GM21529 (cell line): ENCODE data around the gene SLC66A2.

Experiments
- ATAC-seq: cut with Tn5 transposase; IDR thresholded peaks from one replicate; pipeline ENCODE4 v1.9.1; 2021; ENCODE audit not compliant: unreplicated experiment

SLC66A2 gene

DNA sequence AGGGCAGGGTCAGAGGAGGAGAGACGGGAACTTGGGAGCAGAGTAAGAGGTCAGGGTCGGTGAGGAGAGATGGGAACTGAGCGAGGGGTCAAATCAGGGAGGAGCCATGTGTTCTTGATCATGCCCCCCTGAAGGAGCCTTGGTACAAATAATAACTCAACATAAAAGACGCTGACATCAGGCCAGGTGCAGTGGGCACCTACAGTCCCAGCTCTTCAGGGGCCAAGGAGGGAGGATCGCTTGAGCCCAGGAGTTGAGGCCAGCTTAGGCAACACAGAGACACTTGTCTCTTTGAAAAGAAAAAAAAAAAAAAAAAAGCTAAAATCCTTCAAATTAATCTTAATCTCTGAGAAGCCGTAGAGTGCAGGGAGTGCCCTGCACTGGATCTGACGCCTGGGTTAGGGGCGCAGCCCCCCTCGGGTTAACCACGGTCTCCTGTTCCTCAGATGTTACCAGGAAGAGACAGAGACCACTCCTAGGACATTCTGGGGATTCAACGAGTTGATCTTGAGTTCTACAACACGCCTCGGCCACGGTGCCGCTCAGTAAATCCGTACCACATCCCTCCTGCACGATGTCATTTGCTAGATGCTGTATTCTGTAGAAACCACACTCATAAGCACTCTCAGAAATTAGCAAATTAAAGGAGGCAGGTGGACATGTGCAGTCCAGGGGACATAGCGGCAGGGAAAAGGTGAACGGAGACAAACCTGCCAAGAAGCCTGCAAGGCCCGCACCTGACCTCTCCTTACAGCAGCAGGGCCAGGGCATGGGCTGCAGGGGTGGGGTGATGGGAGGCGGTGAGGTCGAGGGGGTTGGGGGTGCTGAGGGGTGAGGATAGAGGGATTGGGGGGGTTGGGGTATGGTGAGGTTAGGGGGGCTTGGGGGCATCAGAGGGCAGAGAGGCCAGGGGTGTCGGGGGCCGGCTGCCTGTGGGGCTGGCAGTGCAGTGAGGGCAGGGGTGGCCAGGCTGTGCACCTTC lies 29.2 kb downstream of the SLC66A2 start:
- no peak for ATAC-seq

DNA sequence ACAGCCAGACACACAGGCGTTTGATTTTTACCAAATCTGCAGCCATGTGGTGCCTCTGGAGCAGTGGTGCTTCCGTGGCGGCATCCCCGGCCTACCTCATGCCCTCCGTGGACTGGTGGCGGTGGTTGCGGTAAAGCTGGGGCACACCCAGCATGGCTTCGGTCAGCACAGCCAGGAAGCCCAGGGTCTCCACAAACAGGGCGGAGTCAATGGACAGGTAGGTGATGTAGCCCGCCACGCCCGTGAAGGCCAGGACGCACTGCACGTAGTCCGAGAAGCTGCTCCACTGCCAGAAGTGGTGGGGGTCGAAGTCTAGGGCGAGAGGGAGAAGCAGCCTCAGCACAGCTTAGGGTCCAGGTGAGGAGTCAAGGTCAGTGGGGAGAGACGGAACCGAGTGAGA lies 32.4 kb downstream of the SLC66A2 start:
- ATAC-seq, result no peak

DNA sequence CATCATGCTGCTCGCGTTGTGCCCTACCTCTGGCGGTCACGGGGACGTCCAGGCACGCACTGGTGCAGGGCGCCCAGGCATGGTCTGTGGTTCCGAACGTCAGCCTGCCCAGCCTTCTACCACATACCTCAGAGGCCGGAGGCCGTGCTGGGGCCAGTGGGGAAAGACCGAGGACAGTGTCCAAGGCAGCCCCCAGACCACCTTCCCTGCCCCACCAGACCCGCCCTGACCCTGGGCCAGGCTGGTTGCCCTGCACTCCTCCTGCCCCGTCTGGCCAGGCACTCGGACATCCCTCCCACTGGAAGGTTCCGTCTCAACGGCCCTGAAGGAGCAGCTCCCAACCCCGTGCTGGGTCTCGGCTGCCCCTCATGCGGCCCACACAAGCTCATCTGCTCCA lies 32.8 kb downstream of the SLC66A2 start:
- ATAC-seq, result no peak

DNA sequence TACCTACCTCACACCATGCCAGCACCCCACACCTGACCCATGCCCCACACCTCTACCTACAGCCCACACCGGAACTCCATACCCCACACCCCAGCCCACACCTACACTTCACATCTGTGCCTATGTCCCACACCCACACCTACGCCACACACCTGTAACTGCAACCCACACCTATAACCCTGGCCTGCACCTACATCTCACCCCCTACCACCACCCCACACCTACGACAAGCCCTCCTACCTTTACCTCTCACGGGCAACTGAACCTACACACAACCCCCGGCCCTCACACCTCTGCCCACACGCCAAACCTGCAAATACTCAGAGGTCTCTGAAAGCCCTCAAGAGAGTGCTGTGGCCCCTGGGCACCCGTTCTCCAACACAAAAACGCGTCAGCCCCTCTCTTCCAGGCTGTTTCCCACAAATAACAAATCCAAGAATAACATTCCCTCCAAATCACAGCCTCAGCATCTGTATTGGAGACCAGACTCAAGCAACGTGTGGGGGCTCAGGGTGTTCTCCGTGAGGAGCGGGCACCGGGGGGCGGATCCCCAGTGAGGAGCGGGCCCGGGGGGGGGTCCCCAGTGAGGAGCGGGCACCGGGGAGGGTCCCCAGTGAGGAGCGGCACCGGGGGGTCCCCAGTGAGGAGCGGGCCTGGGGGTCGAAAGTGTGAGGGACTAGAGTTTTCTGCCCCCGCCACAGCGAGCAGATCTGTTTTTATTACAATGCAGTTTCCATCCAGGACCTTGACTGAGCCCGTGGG lies 33.4 kb downstream of the SLC66A2 start:
- ATAC-seq, result no peak

DNA sequence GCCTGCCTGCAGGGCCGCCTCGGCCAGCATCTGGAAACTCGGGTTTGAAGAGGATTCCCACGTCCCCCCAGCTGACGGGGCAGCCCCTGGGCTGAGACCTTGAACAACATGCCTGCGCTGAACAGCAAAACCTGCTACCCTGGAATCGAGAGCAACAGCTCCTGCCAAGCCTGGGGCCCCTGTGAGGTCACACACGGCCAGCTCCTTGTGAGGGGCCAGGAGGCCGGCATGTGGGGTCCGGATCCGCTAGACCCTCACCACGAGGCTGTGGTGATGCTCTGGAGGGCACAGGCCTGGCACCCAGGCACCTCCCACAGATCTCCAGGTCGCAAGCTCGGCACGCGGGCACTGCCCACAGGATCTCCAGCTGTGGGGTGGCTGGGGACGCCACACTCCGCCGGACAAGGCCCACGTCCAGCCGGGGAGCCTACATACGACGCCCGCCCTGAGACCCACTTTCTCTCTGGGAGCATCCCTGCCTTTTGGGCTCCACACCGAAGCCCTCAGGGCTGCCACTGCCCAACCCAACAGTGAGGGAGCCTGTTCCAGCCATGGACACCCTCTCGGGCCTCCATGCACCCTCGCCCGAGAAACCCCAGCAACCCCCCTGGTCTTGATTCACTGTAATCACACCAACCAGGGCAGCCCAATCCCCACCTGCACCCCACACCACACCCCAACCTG lies 34.1 kb downstream of the SLC66A2 start:
- no peak for ATAC-seq

DNA sequence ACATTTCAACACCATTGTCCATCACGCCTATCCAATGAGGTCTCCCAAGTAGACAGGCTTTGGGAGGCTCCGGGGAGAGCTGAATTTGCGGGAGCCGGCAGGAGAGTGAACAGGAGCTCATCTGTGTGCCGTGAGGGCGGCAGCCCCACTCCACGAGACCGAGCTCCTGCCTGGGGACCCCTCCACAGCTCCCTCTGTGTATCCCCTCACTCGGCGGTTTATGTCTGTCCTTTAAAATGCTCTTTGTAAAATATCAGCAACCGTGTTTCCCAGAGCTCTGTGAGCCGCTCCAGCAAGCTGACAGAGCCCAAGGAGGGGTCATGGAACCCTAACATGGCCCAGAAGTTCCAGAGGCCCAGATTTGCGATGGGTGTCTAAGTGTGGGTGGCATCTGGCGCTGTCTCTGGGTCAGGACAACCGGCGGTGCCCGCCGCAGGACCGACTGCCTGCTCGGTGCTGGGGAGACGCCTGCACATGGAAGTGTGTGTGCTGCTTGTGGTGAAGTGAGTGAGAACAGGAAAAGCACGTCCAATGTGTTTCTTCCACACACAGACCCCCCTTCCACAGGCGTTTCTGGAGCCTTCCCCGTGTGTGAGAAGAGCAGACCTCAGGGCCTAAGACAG lies 34.8 kb downstream of the SLC66A2 start:
- no peak for ATAC-seq

DNA sequence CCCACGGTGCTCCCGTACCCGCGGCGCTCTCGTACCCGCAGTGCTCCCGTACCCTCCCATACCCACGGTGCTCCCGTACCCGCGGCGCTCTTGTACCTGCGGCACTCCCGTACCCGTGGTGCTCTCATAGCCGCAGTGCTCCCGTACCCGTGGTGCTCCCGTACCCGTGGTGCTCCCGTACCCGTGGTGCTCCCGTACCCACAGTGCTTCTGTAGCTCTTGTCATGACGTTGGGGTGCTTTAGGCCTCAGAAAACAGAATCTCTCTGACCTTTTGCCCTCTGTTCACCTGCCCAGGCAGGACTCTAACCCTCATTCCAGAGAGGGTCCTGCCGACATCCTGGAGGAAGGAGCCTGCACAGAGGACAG lies 35.3 kb downstream of the SLC66A2 start:
- ATAC-seq, result no peak

DNA sequence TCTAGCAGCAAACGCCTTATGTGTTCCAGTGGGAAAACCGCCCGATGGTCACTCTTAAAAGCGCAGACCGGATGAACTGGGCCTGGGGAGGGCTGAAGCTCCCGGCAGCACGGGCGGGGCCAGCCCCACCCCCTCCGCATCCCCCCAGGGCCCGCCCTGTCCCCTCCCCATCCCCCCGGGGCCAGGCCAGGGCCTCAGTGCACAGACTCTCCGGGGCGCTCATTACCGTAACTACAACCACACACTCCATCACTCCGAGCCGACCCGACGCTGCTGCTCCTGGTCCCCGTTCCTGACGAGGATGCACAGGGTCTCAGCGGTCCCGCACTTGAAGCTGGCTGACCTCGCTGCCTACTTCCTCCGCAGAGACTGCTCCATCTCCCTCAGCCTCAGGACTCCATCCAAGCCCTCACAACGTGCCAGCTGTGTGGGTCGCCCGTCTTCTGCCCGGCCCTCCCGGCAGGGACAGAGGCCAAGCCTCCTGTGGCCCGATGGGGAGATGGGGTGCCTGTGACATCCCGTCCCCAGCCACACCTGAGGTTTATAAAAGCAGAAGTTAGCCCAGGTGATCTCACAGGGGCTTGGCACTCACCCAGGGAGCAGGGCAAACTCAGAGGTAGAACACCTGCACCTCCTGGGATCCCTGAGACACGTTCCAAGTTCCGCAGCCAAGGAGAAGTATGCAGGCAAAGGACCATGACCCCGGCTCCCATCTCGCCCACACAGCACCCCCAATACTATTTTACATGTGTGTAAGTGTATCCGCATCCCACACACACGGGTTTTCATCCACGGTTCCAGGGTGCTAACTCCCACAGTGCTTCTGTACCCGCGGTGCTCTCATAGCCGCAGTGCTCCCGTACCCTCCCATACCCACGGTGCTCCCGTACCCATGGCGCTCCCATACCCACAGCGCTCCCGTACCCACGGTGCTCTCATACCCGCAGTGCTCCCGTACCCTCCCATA lies 36.0 kb downstream of the SLC66A2 start:
- no peak for ATAC-seq

DNA sequence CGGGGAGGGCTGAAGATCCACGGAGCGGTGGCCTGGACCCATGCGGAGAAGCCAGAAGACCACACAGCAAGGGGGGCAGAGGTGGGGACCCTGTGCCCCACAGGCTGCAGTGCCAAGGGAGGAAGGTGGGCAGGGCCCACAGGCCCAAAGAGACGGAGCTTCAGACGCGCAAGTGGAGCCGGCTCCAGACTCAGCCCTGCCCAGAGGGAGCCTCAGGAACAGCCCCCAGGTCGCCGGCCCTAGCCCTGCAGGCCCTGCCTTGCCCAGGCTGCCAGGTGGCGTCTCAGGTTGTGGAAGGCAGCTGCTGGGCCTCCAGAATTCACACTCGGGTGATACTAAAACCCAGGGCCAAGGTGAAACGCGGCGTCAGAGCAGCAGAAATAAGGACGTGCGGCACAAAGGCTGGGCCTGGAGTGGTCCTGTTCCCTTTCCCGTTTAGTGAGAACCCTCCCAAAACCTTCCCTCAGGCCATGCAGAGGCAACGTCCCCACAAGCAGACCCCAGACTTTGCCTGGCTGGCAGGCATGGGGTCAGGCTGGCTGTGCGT lies 36.8 kb downstream of the SLC66A2 start:
- ATAC-seq, result no peak

DNA sequence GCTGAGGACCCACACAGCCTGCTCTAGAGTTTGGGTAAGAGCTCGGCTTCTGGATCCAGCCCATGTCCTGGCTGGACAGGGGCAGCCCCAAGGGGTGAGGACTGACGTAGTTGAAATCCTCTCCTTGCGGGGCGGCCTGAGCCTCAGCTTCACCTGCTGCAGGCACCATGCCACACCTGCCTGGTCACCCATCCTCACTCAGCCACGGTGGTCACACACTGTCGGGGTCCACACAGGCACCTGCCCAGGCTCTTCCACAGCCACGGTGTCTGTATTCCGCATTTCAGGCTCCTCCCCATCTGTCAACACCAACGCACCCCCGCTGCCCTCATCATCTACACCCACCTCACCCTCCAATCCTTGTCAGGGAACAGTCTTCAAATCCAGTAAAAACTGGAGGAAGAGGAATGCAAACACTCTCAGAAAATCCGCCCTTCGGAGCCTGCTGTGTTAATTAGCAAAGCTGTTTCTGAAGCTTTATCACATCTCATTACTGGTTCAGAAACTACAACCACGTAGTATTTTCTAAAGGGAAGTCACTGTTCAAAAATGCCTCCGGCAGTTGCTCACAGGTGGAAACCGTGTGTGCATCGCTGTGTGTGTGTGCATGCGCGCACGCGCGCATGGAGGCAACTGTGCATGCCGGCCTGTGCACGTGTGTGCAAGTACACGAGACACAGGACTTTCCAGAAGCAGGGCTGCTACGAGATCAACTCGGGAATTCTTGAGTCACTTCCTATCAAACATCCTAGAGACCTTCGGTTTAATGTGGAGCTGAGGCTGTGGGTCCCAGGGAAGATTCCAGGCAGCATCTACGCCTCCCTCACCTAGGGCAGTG lies 38.2 kb downstream of the SLC66A2 start:
- no peak for ATAC-seq

DNA sequence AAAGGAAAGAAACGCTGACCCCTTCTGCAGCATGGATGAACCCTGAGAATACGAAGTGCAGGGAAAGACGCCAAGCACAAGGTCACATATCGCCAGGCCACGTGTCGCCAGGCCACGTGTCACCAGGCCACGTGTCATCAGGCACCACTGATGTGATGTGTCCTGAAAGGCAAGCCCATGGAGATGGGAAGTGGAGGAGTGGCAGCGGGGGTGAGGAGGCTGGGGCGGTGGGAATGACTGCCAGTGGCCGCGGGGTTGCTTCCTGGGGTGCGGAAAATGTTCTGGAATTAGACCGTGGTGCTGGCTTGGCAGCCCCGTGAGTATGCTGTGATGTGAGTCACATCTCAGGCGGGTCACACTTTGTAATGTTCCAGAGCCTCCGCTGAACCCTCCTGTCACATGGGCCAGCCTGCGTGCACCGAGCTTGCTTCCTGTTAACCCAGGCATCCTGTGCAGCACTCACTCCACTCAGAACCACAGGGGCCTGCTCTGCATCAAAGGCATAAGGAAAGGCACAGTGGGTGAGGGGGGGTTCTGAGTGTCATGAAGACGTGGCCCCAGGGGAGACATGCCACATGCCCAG lies 39.0 kb downstream of the SLC66A2 start:
- ATAC-seq, result no peak

DNA sequence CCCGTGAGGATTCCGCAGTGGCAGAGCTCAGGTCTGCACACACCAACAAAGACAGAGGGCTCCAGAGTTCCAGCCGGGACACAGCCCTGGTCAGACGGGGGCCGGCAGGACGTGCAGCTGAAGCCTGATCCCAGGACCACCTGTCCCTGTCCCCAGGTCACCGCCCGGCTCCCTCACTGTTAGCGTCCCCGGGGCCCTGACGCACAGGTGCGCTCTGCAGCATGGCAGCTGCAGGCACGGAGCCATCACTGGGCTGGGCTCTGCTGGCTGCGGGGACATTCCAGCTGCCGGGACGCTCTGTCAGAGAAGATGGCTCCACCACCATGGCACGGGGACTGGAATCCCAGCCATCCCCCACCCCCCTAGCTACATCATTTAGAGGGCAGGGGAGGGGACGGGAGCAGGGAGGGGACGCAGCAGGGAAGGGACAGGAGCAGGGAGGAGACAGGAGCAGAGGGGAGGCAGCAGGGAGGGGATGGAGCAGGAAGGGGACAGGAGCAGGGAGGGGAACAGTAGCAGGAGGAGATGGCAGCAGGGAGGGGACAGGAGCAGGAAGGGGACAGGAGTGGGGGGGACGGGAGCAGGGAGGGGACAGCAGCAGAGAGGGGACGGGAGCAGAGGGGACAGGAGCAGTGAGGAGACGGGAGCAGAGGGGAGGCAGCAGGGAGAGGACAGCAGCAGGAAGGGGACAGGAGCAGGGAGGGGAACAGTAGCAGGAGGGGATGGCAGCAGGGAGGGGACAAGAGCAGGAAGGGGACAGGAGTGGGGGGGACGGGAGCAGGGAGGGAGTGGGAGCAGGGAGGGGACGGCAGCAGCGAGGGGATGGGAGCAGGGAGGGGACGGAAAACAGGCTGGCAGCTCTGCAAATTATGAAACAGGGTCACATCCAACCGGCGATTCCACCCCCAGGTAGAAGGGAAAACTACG lies 39.8 kb downstream of the SLC66A2 start:
- ATAC-seq, result no peak

DNA sequence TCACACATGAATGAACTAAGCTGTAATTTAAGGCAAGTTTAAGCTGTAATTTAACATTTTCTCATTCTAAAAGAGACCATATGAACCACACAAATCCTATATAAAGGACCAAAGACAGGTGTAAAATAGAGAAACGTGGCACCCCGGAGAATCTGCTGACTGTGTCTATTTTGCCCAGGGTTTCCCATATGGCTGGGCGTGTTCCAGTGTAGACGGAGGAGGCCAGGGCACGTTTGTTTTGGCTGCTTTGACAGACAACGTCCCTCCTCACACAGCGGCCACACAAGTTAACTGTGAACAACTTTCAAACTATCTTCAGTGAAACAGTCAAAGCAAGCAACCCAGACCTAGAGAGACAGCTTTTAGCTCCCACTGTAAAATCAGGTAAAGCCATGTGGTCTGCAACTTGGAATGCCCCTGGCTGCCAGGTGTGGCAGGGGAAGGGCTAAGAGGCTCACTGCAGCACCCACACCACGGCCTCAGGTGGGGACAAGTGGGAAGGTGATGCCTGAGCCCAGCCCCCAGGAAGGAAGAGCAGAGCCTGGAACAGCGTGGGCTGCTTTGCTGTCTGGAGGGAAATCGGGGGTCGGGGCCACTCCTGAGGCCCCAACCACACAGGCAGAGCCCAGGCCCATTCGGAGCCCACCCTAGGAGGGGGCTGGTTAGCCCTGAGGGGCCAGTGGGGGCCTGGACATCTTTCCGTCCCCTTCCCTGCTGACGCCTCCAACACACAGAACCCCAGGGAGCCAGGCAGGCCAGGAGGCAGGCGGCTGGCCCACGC lies 40.7 kb downstream of the SLC66A2 start:
- ATAC-seq, result no peak

DNA sequence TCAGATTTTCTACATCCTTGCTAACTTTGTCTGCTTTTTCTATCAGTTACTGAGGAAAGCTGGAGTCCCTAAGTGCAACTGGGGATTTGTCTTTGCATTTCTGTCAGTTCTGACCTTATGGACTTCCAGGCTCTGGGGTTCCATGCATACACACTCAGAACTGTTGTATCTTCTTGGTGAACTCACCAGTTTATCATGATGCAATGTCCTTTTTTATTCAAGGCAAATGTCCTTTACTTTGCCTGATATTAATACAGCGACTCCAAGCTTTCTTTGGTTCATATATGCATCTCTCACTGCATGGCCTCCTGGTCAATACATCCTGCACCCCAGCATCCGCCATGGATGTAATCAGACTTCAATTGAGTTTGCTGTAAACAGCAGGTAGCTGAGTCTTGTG lies 44.7 kb downstream of the SLC66A2 start:
- ATAC-seq, result no peak

DNA sequence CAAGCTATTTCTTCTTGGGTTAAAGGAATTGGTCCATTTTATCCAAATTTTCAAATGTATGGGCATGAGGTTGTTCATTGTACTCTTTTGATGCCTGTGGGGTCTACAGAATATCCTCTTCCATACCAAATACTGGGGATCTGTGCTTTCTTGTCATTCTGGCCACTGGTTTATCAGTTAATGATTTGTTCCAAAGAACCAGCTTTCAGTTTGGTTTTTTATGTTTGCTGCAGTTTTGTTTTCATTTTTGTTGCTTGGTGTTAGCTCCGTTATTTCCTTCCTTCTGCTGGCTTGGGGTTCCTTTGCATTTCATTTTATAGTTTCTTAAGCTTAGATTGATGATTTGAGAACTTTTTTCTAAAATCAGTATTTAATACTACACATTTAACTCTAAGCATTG lies 45.5 kb downstream of the SLC66A2 start:
- ATAC-seq, result no peak

DNA sequence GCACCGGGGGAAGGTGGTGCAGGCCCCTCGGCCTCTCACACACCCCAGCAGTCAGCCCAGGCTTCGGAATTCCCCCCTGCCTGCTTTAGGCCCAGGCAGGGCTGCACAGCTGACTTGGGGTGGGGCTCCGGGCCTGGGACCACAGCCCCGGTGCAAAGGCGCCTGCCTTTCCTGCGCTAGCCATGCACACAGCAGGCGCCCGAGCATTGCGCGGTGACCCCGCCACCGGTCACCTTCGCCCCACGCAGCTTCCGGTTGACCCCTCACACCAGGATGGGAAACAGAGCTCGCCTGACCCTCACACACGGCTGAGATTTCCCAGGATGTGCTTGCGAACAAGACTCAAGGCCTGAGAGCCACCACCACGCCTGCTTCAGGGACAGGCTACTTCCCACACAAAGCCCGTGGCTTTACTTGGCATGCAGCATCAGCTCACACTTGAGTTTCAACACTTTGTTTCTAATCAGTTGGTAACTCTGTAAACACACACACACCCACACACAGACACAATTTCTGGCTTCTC lies 46.0 kb downstream of the SLC66A2 start:
- ATAC-seq, result no peak
